Lower leg skin (tissue), 3 donors: Measurements from ENCODE around the gene NOL11.

Experiments used
- POLR2A ChIP-seq, 2 donors: fragments of 450-650 bp; IDR thresholded peaks; one replicate each; pipeline ENCODE4 v1.6.1; 2016 to 2017; ENCODE audit warnings: antibody characterized with exemption in 2 of 2, mild to moderate bottlenecking in 1 of 2, moderate library complexity in 1 of 2
- TF ChIP-seq, protein P1 (sequence below), 3 donors: fragments of 450-650 bp; IDR thresholded peaks; one replicate each; pipeline ENCODE4 v1.5.1; 2016; ENCODE audit warnings: antibody characterized with exemption in 3 of 3, mild to moderate bottlenecking in 3 of 3, moderate library complexity in 2 of 3

- TF ChIP-seq, protein P1, sequence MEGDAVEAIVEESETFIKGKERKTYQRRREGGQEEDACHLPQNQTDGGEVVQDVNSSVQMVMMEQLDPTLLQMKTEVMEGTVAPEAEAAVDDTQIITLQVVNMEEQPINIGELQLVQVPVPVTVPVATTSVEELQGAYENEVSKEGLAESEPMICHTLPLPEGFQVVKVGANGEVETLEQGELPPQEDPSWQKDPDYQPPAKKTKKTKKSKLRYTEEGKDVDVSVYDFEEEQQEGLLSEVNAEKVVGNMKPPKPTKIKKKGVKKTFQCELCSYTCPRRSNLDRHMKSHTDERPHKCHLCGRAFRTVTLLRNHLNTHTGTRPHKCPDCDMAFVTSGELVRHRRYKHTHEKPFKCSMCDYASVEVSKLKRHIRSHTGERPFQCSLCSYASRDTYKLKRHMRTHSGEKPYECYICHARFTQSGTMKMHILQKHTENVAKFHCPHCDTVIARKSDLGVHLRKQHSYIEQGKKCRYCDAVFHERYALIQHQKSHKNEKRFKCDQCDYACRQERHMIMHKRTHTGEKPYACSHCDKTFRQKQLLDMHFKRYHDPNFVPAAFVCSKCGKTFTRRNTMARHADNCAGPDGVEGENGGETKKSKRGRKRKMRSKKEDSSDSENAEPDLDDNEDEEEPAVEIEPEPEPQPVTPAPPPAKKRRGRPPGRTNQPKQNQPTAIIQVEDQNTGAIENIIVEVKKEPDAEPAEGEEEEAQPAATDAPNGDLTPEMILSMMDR (IDR thresholded peaks at IDR 0.05), result no peak
- TF ChIP-seq POLR2A (IDR thresholded peaks at IDR 0.05), result no peak
Measured at GRCh38 chr17:67725807-67726206, 8.1 kb downstream of the NOL11 start.
